Gastroesophageal sphincter (tissue), 3 donors: ENCODE measurements around the gene GPHN.

ENCODE experiments used
- EP300 ChIP-seq: sonication (generic); formaldehyde crosslinking; IDR thresholded peaks from one replicate; pipeline ENCODE4 v1.6.1; 2017; ENCODE audit warnings: antibody characterized with exemption, mild to moderate bottlenecking
- POLR2A ChIP-seq, 2 donors: fragments of 450-650 bp; IDR thresholded peaks; one replicate each; pipeline ENCODE4 v1.6.1; 2017; ENCODE audit warnings: antibody characterized with exemption in 2 of 2, mild to moderate bottlenecking in 2 of 2, moderate library complexity in 1 of 2
- POLR2AphosphoS5 ChIP-seq: sonication (generic); formaldehyde crosslinking; IDR thresholded peaks from one replicate; pipeline ENCODE4 v1.6.1; 2017; ENCODE audit warnings: antibody characterized with exemption
- TF ChIP-seq, protein P1 (sequence below), 4 experiments: fragments of 200-600 bp in 2 of 4; fragments of 450-650 bp in 2 of 4; sonication (generic) in 1 of 4; IDR thresholded peaks; one replicate each; pipeline ENCODE4 v1.5.1; 2017 to 2019; ENCODE audit warnings: antibody characterized with exemption in 4 of 4, mild to moderate bottlenecking in 2 of 4, moderate library complexity in 2 of 4

DNA sequence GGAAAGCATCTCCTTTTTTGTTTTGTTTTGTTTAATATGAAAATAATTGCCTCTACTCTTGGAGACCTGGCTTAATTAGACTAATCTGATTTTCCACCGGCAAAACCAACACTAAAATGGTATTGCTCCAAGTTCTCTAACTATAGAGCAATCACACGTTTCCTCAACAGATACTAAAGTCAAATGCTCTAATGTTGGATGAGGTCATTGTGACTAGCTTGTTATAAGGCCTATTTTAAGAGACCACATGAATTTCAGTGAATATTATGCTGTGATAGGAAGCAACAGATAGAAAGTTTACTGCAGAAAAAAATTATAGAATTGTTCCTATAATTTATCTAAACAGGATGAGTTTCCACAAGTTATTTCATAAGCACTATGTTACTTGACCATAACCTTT is 25.1 kb upstream of the GPHN start:
- TF ChIP-seq POLR2A (IDR thresholded peaks at IDR 0.05), result no peak
- TF ChIP-seq, protein P1, sequence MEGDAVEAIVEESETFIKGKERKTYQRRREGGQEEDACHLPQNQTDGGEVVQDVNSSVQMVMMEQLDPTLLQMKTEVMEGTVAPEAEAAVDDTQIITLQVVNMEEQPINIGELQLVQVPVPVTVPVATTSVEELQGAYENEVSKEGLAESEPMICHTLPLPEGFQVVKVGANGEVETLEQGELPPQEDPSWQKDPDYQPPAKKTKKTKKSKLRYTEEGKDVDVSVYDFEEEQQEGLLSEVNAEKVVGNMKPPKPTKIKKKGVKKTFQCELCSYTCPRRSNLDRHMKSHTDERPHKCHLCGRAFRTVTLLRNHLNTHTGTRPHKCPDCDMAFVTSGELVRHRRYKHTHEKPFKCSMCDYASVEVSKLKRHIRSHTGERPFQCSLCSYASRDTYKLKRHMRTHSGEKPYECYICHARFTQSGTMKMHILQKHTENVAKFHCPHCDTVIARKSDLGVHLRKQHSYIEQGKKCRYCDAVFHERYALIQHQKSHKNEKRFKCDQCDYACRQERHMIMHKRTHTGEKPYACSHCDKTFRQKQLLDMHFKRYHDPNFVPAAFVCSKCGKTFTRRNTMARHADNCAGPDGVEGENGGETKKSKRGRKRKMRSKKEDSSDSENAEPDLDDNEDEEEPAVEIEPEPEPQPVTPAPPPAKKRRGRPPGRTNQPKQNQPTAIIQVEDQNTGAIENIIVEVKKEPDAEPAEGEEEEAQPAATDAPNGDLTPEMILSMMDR (IDR thresholded peaks at IDR 0.05), result no peak
- no peak for TF ChIP-seq POLR2AphosphoS5
- no peak for TF ChIP-seq EP300
